Fibroblast of lung (primary cell): ENCODE results near the gene SMARCC1. TPM values are rescaled to one million over a fixed set of nuclear protein-coding genes. Genes with fewer than 3 reads are reported as not detected.

ENCODE experiments used
- DNase-seq, 2 donors: peaks; one replicate each; pipeline versions ENCODE4 v3.0.0 to v3.0.0-alpha.2; 2010; ENCODE audit warnings: low read depth in 2 of 2
- H2AFZ ChIP-seq: 2 replicates; pipeline ENCODE4 v1.5.1; 2012; ENCODE audit warnings: low read length, control low read depth, inconsistent platforms
- H3K27ac ChIP-seq: 2 replicates; pipeline ENCODE4 v1.5.1; 2011; ENCODE audit warnings: low read length, control low read depth; ENCODE audit not compliant: insufficient read depth
- H3K27me3 ChIP-seq: 2 replicates; pipeline ENCODE4 v1.5.1; 2011; ENCODE audit warnings: mild to moderate bottlenecking, low read length; ENCODE audit not compliant: control insufficient read depth, insufficient read depth
- H3K36me3 ChIP-seq: 2 replicates; pipeline ENCODE4 v1.5.1; 2011; ENCODE audit warnings: low read length; ENCODE audit not compliant: control insufficient read depth, insufficient read depth
- H3K4me1 ChIP-seq: 2 replicates; pipeline ENCODE4 v1.5.1; 2011; ENCODE audit warnings: low read length; ENCODE audit not compliant: control insufficient read depth, insufficient read depth; ENCODE audit errors: extremely low read depth
- H3K4me2 ChIP-seq: 2 replicates; pipeline ENCODE4 v1.5.1; 2011; ENCODE audit warnings: low read length, control low read depth; ENCODE audit not compliant: insufficient read depth; ENCODE audit errors: extremely low read depth
- H3K4me3 ChIP-seq, 4 experiments: fragments of 200-600 bp in 1 of 4; sonication (generic) in 1 of 4; replicated peaks in 1 of 4; 2 replicates each; pipeline ENCODE4 v1.5.1; 2011 to 2016; ENCODE audit warnings: low read length in 4 of 4, low read depth in 3 of 4, mild to moderate bottlenecking in 3 of 4, control low read depth in 2 of 4, inconsistent platforms in 1 of 4, mixed read lengths in 1 of 4; ENCODE audit not compliant: insufficient read depth in 1 of 4; ENCODE audit errors: control extremely low read depth in 1 of 4
- H3K79me2 ChIP-seq: 2 replicates; pipeline ENCODE4 v1.5.1; 2012; ENCODE audit warnings: mild to moderate bottlenecking, low read length, inconsistent platforms; ENCODE audit not compliant: control insufficient read depth, insufficient read depth
- H3K9ac ChIP-seq: 2 replicates; pipeline ENCODE4 v1.5.1; 2011; ENCODE audit warnings: mild to moderate bottlenecking, low read length, control low read depth; ENCODE audit not compliant: insufficient read depth
- H3K9me3 ChIP-seq: 2 replicates; pipeline ENCODE4 v1.5.1; 2012; ENCODE audit warnings: low read depth, low read length; ENCODE audit not compliant: control insufficient read depth, insufficient read depth
- H4K20me1 ChIP-seq: 2 replicates; pipeline ENCODE4 v1.5.1; 2011; ENCODE audit warnings: low read length; ENCODE audit not compliant: control insufficient read depth, insufficient read depth; ENCODE audit errors: extremely low read depth
- CTCF ChIP-seq, 2 donors: IDR thresholded peaks in 1 of 2; conservative IDR thresholded peaks in 1 of 2; 1 replicate in 1 of 2; 2 replicates in 1 of 2; pipeline ENCODE4 v1.5.1; 2011 to 2012; ENCODE audit warnings: low read length in 2 of 2, control low read depth in 1 of 2, inconsistent platforms in 1 of 2, low read depth in 1 of 2, mild to moderate bottlenecking in 1 of 2
- EZH2 ChIP-seq: IDR thresholded peaks from 2 replicates; pipeline ENCODE4 v1.5.1; 2012; ENCODE audit warnings: low read length, control low read depth, mild to moderate bottlenecking; ENCODE audit errors: missing control alignments
- polyA plus RNA-seq, 2 donors: library from polyadenylated mRNA; depleted of rRNA in 1 of 2; stranded (reverse) in 1 of 2; unstranded in 1 of 2; fragments of >200 nt; gene quantifications; 2 replicates each; pipeline ENCODE4 v1.2.1, GENCODE V29; 2011 to 2012; ENCODE audit warnings: missing spikeins in 1 of 2
- total RNA-seq: library from RNA; depleted of rRNA; stranded (reverse); fragments of >200 nt; gene quantifications from 2 replicates; pipeline ENCODE4 v1.2.1, GENCODE V29; 2014

SMARCC1 gene
- total and polyA plus RNA-seq, 2 donors (not counting 1 experiment from before 2014, with no cell fraction given) = 23.1 to 23.6 TPM

- TF ChIP-seq CTCF (conservative IDR thresholded peaks at IDR 0.05 in 1 of 2, IDR thresholded peaks at IDR 0.05 in 1 of 2; ENCODE audit: low read depth in 1 of 2, low read length in 2 of 2) = no peak
- peak; percentile 27 for TF ChIP-seq EZH2
- H3K9me3 ChIP-seq = no peaks in the 10 kb centered on the region
- no peaks in the 10 kb centered on the region for H3K36me3 ChIP-seq
- peak overlapping the region; percentile 71 for H3K4me2 ChIP-seq
- no peaks in the 10 kb centered on the region for H3K4me1 ChIP-seq
- H2AFZ ChIP-seq = peak overlapping the region; percentile 46
- no peaks in the 10 kb centered on the region for H3K79me2 ChIP-seq
- DNase-seq = no peak
- H3K4me3 ChIP-seq = peak overlapping the region in 3 of 4 experiments; percentile 15 to 45 (median 17)
- H3K27me3 ChIP-seq = peaks cover 16% of the 10 kb centered on the region
- no peaks in the 10 kb centered on the region for H4K20me1 ChIP-seq
- H3K9ac ChIP-seq = no peak overlapping the region
- no peak overlapping the region for H3K27ac ChIP-seq
Measured at GRCh38 chr3:47577583-47578118, 204.0 kb downstream of the SMARCC1 start.

- no peak overlapping the region for H3K9ac ChIP-seq
- no peaks in the 10 kb centered on the region for H3K79me2 ChIP-seq
- H2AFZ ChIP-seq = no peak overlapping the region
- H3K27ac ChIP-seq = no peak overlapping the region
- peaks cover 7% of the 10 kb centered on the region for H3K27me3 ChIP-seq
- no peaks in the 10 kb centered on the region for H4K20me1 ChIP-seq
- no peak overlapping the region for H3K4me3 ChIP-seq
- DNase-seq = no peak
- no peaks in the 10 kb centered on the region for H3K9me3 ChIP-seq
- H3K4me1 ChIP-seq = no peaks in the 10 kb centered on the region
- TF ChIP-seq EZH2 (no peak), CTCF (conservative IDR thresholded peaks at IDR 0.05 in 1 of 2, IDR thresholded peaks at IDR 0.05 in 1 of 2; ENCODE audit: low read depth in 1 of 2, low read length in 2 of 2) (no peak)
- H3K4me2 ChIP-seq = no peak overlapping the region
- H3K36me3 ChIP-seq = no peaks in the 10 kb centered on the region
Measured at GRCh38 chr3:47573190-47574172, 208.2 kb downstream of the SMARCC1 start.

GRCh38 chr3:47571391-47572175 lies 210.1 kb downstream of the SMARCC1 start:
- Histone ChIP-seq H3K27me3 (peaks cover 7% of the 10 kb centered on the region), H3K9ac (no peak overlapping the region), H3K4me2 (no peak overlapping the region), H3K27ac (no peak overlapping the region), H2AFZ (no peak overlapping the region), H3K36me3 (no peaks in the 10 kb centered on the region), H4K20me1 (no peaks in the 10 kb centered on the region), H3K4me3 (no peak overlapping the region), H3K4me1 (no peaks in the 10 kb centered on the region), H3K79me2 (no peaks in the 10 kb centered on the region), H3K9me3 (no peaks in the 10 kb centered on the region)
- TF ChIP-seq EZH2 (peak; percentile 41), CTCF (conservative IDR thresholded peaks at IDR 0.05 in 1 of 2, IDR thresholded peaks at IDR 0.05 in 1 of 2; ENCODE audit: low read depth in 1 of 2, low read length in 2 of 2) (no peak)
- no peak for DNase-seq
